Body of pancreas (tissue), 4 donors: ENCODE measurements around the gene ALLC. TPM values are rescaled to one million over a fixed set of nuclear protein-coding genes. Genes with fewer than 3 reads are reported as not detected.
A peak's percentile ranks its signal among the peaks of the same experiment; 100 is the strongest.

ENCODE experiments used
- ATAC-seq: fragments of 150-250 bp; one replicate; pipeline ENCODE4 v1.9.1; 2016
- DNase-seq, 4 donors: peaks; one replicate each; pipeline ENCODE4 v3.0.0-alpha.2; 2019
- H3K27ac ChIP-seq, 4 donors: fragments of 200-600 bp; sonication (generic); 1 replicate in 3 of 4; 2 replicates in 1 of 4; pipeline versions ENCODE4 v1.5.1 to v1.6.1; 2016 to 2019; ENCODE audit warnings: mild to moderate bottlenecking in 1 of 4, mixed read lengths in 1 of 4, moderate library complexity in 1 of 4
- H3K27me3 ChIP-seq, 2 donors: fragments of 200-600 bp; sonication (generic); one replicate each; pipeline ENCODE4 v1.6.0; 2016; ENCODE audit warnings: mild to moderate bottlenecking in 1 of 2
- H3K36me3 ChIP-seq, 2 donors: fragments of 200-600 bp; sonication (generic); replicated peaks in 1 of 2; 2 replicates each; pipeline ENCODE4 v1.5.1; 2016; ENCODE audit warnings: low read depth in 2 of 2; ENCODE audit not compliant: insufficient read depth in 1 of 2
- H3K4me1 ChIP-seq: fragments of 200-600 bp; sonication (generic); one replicate; pipeline ENCODE4 v1.6.0; 2016
- H3K4me3 ChIP-seq, 2 donors: fragments of 200-600 bp; sonication (generic); 1 replicate in 1 of 2; 2 replicates in 1 of 2; pipeline ENCODE4 v1.5.1; 2016 to 2019
- H3K9me3 ChIP-seq, 3 donors: fragments of 200-600 bp; sonication (generic); 1 replicate in 2 of 3; 2 replicates in 1 of 3; pipeline ENCODE4 v1.5.1; 2016
- CTCF ChIP-seq, 7 experiments: fragments of 450-650 bp in 4 of 7; fragments of 200-600 bp in 3 of 7; sonication (generic) in 3 of 7; IDR thresholded peaks; one replicate each; pipeline ENCODE4 v1.5.1; 2016 to 2019; ENCODE audit warnings: antibody characterized with exemption in 7 of 7
- POLR2A ChIP-seq, 3 donors: fragments of 450-650 bp; IDR thresholded peaks; one replicate each; pipeline ENCODE4 v1.6.1; 2016; ENCODE audit warnings: antibody characterized with exemption in 3 of 3, mild to moderate bottlenecking in 2 of 3
- WGBS, 2 donors: methylation state at CpG; one replicate each; pipeline ENCODE4 v1.1.5; 2017; 5-methylcytosine and 5-hydroxymethylcytosine counted together
- intact Hi-C: fragments of 100-400 bp; cut with DNase I; formaldehyde crosslinking; loops from one replicate; pipeline ENCODE4 v1.15.1; 2023
- total RNA-seq, 2 donors: library from RNA; depleted of rRNA; stranded (reverse); fragments of >200 nt; gene quantifications; one replicate each; pipeline ENCODE4 v1.1.0, GENCODE V29; 2016

Gene ALLC
- total RNA-seq, 2 donors from 2014 or later: not detected

DNA sequence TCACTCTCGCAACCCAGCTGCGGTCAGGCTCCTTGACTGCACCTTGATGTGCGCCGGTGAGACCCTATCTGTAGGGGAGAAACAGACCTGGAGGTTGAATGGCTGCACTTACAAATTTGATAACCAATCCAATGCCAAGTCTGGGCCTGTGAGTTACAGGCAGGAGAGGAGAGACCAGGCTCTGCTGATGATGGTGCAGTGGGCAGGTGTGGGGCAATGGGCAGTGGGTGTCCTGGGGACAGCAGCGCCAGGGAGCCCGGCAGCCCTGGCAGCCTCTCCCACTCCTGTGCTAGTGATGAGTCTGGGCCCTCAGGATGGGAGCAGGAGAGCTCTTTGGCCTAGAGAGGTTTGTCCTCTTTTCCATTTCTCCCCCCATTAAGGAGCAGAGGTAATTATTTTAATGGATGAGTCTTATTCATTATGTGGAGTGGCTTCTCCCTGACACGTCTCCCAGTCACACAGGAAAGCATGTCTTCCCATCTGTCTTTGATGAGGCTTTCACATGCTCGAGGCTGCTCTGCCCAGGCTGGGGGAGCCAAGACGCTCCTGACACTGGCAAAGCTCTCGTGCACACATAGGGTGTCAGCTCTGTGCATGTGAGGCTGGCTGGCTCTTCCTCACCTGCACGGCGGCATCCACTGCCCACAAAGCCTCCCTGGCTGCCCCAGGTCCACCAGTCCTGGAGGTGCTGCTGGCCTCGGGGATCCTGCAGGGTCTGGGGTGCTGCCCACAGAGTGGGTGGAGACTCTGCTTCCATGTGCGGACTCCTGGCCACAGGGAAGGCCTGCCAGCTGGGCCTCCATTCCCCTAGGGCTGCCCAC is 10.0 kb upstream of the ALLC start:
- no peaks in the 10 kb centered on the region for H3K27me3 ChIP-seq
- intact Hi-C loops: no loop called here
- no peak overlapping the region for H3K4me3 ChIP-seq
- H3K4me1 ChIP-seq: peaks cover 13% of the 10 kb centered on the region
- 56 to 80% methylated on average over 10 to 13 of the region's 14 CpGs for WGBS, 2 donors
- no peak for ATAC-seq
- H3K36me3 ChIP-seq: no peaks in the 10 kb centered on the region
- no peaks in the 10 kb centered on the region for H3K9me3 ChIP-seq
- no peak overlapping the region for H3K27ac ChIP-seq
- no peak for DNase-seq
- TF ChIP-seq POLR2A (IDR thresholded peaks at IDR 0.05) (no peak), CTCF (IDR thresholded peaks at IDR 0.05) (no peak)

DNA sequence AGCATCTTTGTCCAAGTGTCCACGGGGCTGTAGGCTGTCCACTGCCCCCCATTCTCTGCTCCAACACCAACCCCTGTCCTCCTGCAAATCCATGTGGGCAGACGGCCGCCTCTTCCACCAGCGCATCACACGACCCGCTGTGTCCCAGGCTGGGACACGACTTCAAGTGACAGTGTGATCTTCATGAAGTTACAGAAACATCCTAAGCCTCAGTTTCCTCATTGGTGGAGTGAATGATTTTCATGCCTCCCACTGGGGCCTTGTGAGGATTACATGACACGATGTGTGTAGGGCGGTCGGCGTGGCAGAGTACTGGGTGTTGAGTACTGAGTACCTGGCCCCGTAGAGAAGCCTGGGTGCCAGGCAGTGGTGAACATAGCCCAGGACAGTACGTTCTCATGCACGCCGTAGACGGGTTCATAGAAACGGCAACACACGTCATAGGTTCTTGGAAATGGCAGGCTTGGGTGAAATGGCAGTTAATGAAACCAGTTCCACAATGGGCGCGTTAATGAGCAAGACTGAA is 9.3 kb upstream of the ALLC start:
- no peak for TF ChIP-seq POLR2A (IDR thresholded peaks at IDR 0.05)
- TF ChIP-seq CTCF (IDR thresholded peaks at IDR 0.05): no peak
- intact Hi-C loops: no loop called here
- Histone ChIP-seq H3K9me3 (no peaks in the 10 kb centered on the region), H3K4me3 (no peak overlapping the region), H3K4me1 (peaks cover 13% of the 10 kb centered on the region), H3K27me3 (no peaks in the 10 kb centered on the region), H3K36me3 (no peaks in the 10 kb centered on the region), H3K27ac (no peak overlapping the region)
- no peak for ATAC-seq
- no peak for DNase-seq
- 78 to 79% methylated on average over 19 to 20 of the region's 20 CpGs for WGBS, 2 donors

- Histone ChIP-seq H3K27me3 (no peaks in the 10 kb centered on the region), H3K4me3 (no peak overlapping the region), H3K9me3 (no peaks in the 10 kb centered on the region), H3K27ac (no peak overlapping the region), H3K36me3 (no peaks in the 10 kb centered on the region), H3K4me1 (peaks cover 13% of the 10 kb centered on the region)
- intact Hi-C loops: no loop called here
- DNase-seq (peak in 1 of 4 donors; percentile 17), ATAC-seq (no peak)
- WGBS, 2 donors: 58 to 72% methylated on average over 16 of the region's 16 CpGs
- TF ChIP-seq POLR2A (IDR thresholded peaks at IDR 0.05) (no peak), CTCF (IDR thresholded peaks at IDR 0.05) (no peak)
These were observed 8.4 kb upstream of the ALLC start for GRCh38 chr2:3649581-3649980.

DNA sequence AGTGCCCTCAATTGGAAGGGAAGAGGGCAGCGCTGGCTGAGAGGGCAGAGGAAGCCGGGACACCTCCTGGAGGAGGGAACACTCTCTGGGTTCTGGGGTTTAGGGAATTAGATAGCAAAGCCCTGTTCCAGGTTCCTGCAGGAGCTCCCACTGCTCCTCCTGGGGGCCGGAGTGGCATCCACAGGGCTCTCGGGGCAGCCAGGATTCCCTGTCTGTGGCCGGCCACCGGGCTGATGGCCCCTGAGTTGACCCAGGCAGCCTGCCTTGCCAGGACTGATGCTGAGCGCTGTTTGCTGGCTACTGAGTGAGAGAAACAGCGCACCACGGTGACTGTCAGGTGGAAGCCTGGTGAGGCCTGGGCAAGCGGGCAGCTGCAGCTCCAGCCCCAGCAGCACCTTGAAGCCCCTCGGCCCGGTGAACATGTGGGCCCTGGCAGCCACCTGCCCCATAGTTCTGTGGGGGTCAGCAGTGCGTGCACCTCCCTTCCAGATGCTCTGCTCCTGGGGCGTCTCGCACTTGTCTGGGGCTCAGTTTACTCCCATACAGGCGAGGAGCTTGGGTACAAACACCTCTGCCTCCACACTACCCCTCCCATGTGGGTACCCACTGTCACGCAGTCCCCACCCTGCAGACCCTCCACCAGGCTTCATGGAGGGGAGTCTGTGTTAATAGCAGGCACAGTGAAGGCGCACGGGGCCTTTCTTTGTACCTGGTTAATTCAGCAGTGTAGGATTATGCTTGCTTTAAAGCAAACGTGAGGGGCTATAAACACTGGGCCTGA is 7.7 kb upstream of the ALLC start:
- DNase-seq (no peak), ATAC-seq (no peak)
- Histone ChIP-seq H3K27me3 (no peaks in the 10 kb centered on the region), H3K4me3 (no peak overlapping the region), H3K9me3 (no peaks in the 10 kb centered on the region), H3K36me3 (no peaks in the 10 kb centered on the region), H3K27ac (no peak overlapping the region), H3K4me1 (peaks cover 13% of the 10 kb centered on the region)
- TF ChIP-seq CTCF (IDR thresholded peaks at IDR 0.05) (no peak), POLR2A (IDR thresholded peaks at IDR 0.05) (no peak)
- intact Hi-C loops: loop anchor here (10.0 kb wide), 1 partner anchor 226 kb away; no protein-coding TSS in a partner anchor
- WGBS, 2 donors: 53 to 54% methylated on average over 6 to 19 of the region's 20 CpGs
